Measurements from ENCODE around the gene RYR3. TPM values are rescaled to one million over a fixed set of nuclear protein-coding genes. Genes with fewer than 3 reads are reported as not detected.

RYR3 gene
- total RNA-seq, 1 donor from 2014 or later = 2.2 TPM

- H3K27me3 Mint-ChIP-seq = peaks cover 18% of the 10 kb centered on the region
- H3K4me1 Mint-ChIP-seq (ENCODE audit: unreplicated experiment) = peaks cover 27% of the 10 kb centered on the region
- H3K36me3 Mint-ChIP-seq = no peaks in the 10 kb centered on the region
- DNase-seq (ENCODE audit: extremely low spot score, unreplicated experiment) = no peak
- no peak overlapping the region for H3K27ac Mint-ChIP-seq
- no peak for TF ChIP-seq CTCF (conservative IDR thresholded peaks at IDR 0.05)
- no peaks in the 10 kb centered on the region for H3K9me3 Mint-ChIP-seq
- no peak overlapping the region for H3K4me3 Mint-ChIP-seq
These were observed 205.8 kb downstream of the RYR3 start for GRCh38 chr15:33516563-33516962.

GRCh38 chr15:33517944-33518343, 207.2 kb downstream of the RYR3 start:
- Mint-ChIP-seq H3K4me3 (no peak overlapping the region), H3K9me3 (no peaks in the 10 kb centered on the region), H3K4me1 (ENCODE audit: unreplicated experiment) (peaks cover 29% of the 10 kb centered on the region), H3K27me3 (peaks cover 13% of the 10 kb centered on the region), H3K36me3 (no peaks in the 10 kb centered on the region), H3K27ac (no peak overlapping the region)
- DNase-seq (ENCODE audit: extremely low spot score, unreplicated experiment) = no peak
- TF ChIP-seq CTCF (conservative IDR thresholded peaks at IDR 0.05) = no peak

GRCh38 chr15:33518421-33518820, 207.7 kb downstream of the RYR3 start:
- H3K27ac Mint-ChIP-seq = no peak overlapping the region
- no peaks in the 10 kb centered on the region for H3K36me3 Mint-ChIP-seq
- H3K4me1 Mint-ChIP-seq (ENCODE audit: unreplicated experiment) = peaks cover 29% of the 10 kb centered on the region
- H3K27me3 Mint-ChIP-seq = peaks cover 10% of the 10 kb centered on the region
- no peak overlapping the region for H3K4me3 Mint-ChIP-seq
- DNase-seq (ENCODE audit: extremely low spot score, unreplicated experiment) = no peak
- TF ChIP-seq CTCF (conservative IDR thresholded peaks at IDR 0.05) = no peak
- no peaks in the 10 kb centered on the region for H3K9me3 Mint-ChIP-seq

GRCh38 chr15:33524274-33524673, 213.5 kb downstream of the RYR3 start:
- Mint-ChIP-seq H3K36me3 (no peaks in the 10 kb centered on the region), H3K27ac (no peak overlapping the region), H3K4me1 (ENCODE audit: unreplicated experiment) (peaks cover 14% of the 10 kb centered on the region), H3K9me3 (no peaks in the 10 kb centered on the region), H3K27me3 (no peaks in the 10 kb centered on the region), H3K4me3 (no peak overlapping the region)
- DNase-seq (ENCODE audit: extremely low spot score, unreplicated experiment) = no peak
- TF ChIP-seq CTCF (conservative IDR thresholded peaks at IDR 0.05) = no peak

- H3K36me3 Mint-ChIP-seq = no peaks in the 10 kb centered on the region
- no peak for TF ChIP-seq CTCF (conservative IDR thresholded peaks at IDR 0.05)
- no peaks in the 10 kb centered on the region for H3K9me3 Mint-ChIP-seq
- H3K4me3 Mint-ChIP-seq = no peak overlapping the region
- no peak overlapping the region for H3K27ac Mint-ChIP-seq
- DNase-seq (ENCODE audit: extremely low spot score, unreplicated experiment) = no peak
- H3K27me3 Mint-ChIP-seq = no peaks in the 10 kb centered on the region
- peaks cover 2% of the 10 kb centered on the region for H3K4me1 Mint-ChIP-seq (ENCODE audit: unreplicated experiment)
These were observed 215.8 kb downstream of the RYR3 start for GRCh38 chr15:33526532-33526931.

- TF ChIP-seq CTCF (conservative IDR thresholded peaks at IDR 0.05) = no peak
- Mint-ChIP-seq H3K27me3 (peaks cover 20% of the 10 kb centered on the region), H3K27ac (no peak overlapping the region), H3K4me1 (ENCODE audit: unreplicated experiment) (no peaks in the 10 kb centered on the region), H3K9me3 (no peaks in the 10 kb centered on the region), H3K4me3 (no peak overlapping the region), H3K36me3 (no peaks in the 10 kb centered on the region)
- no peak for DNase-seq (ENCODE audit: extremely low spot score, unreplicated experiment)
These were observed 222.4 kb downstream of the RYR3 start for GRCh38 chr15:33533197-33533596.

Measured in type B pancreatic cell (in vitro differentiated cells).